HepG2 (cell line): ENCODE measurements around the gene ATP23. TPM values are rescaled to one million over a fixed set of nuclear protein-coding genes. Genes with fewer than 3 reads are reported as not detected.

Experiments
- ATAC-seq: fragments of 200-7000 bp; cut with Tn5 transposase; 3 replicates; pipeline ENCODE4 v1.9.1; 2020; ENCODE audit warnings: mild to moderate bottlenecking, moderate library complexity
- BruUV-seq: library from RNA; stranded (reverse); fragments of 400-500 nt; replicated peaks from 2 replicates; lab custom pipeline; 2021; lab: Mats Ljungman, UMichigan
- CTCF ChIA-PET: fragments of 300-600 bp; formaldehyde crosslinking; extraction: SDS; loops from one replicate; lab custom pipeline; 2021; ENCODE audit warnings: low total read pairs, inconsistent platforms, low intra/inter-chr PET ratio; lab: Yijun Ruan, JAX
- POLR2A ChIA-PET: fragments of 350-600 bp; sonication (Branson Sonifier 250); formaldehyde crosslinking; loops from one replicate; lab custom pipeline; 2020; ENCODE audit warnings: antibody characterized with exemption, inconsistent platforms; lab: Yijun Ruan, JAX
- DNase-seq: peaks from one replicate; pipeline ENCODE4 v3.0.0-alpha.2; 2015; ENCODE audit warnings: low spot score
- FAIRE-seq: peaks from 3 replicates; lab custom pipeline; 2011; peaks lifted over from hg19 to GRCh38; lab: Jason Lieb, UNC
- H2AFZ ChIP-seq: one replicate; pipeline ENCODE4 v1.6.1; 2011; ENCODE audit warnings: low read length, inconsistent platforms
- H3K27ac ChIP-seq: fragments of 300-600 bp; 3 replicates; pipeline ENCODE4 v1.8.0; 2011; ENCODE audit warnings: mixed run types, mild to moderate bottlenecking, mixed read lengths, low read length, inconsistent platforms; ENCODE audit not compliant: insufficient read depth; ENCODE audit errors: extremely low read length
- H3K27me3 ChIP-seq, 2 experiments: fragments of 200-600 bp in 1 of 2; 2 replicates in 1 of 2; 3 replicates in 1 of 2; pipeline versions ENCODE4 v1.6.0 to v1.8.0; 2011; ENCODE audit warnings: low read length in 2 of 2, mild to moderate bottlenecking in 2 of 2, moderate library complexity in 2 of 2, inconsistent platforms in 1 of 2; ENCODE audit not compliant: insufficient read depth in 2 of 2, control insufficient read depth in 1 of 2
- H3K36me3 ChIP-seq, 2 experiments: fragments of 200-600 bp in 1 of 2; replicated peaks in 1 of 2; 2 replicates in 1 of 2; 3 replicates in 1 of 2; pipeline versions ENCODE4 v1.5.1 to v1.8.0; 2011; ENCODE audit warnings: low read length in 2 of 2, inconsistent platforms in 1 of 2; ENCODE audit not compliant: insufficient read depth in 2 of 2, control insufficient read depth in 1 of 2
- H3K4me1 ChIP-seq: 2 replicates; pipeline ENCODE4 v1.5.1; 2012; ENCODE audit warnings: low read length, inconsistent platforms; ENCODE audit not compliant: insufficient read depth
- H3K4me2 ChIP-seq: 2 replicates; pipeline ENCODE4 v1.6.0; 2011; ENCODE audit warnings: low read depth, low read length, inconsistent platforms
- H3K4me3 ChIP-seq, 3 experiments: fragments of 200-600 bp in 1 of 3; sonication (generic), shearing (Covaris generic) in 1 of 3; replicated peaks in 1 of 3; 2 replicates each; pipeline ENCODE4 v1.5.1; 2011 to 2016; ENCODE audit warnings: low read length in 3 of 3, inconsistent platforms in 2 of 3, low read depth in 2 of 3, mild to moderate bottlenecking in 2 of 3, control low read depth in 1 of 3, mixed read lengths in 1 of 3; ENCODE audit not compliant: insufficient read depth in 1 of 3
- H3K79me2 ChIP-seq: one replicate; pipeline ENCODE4 v1.6.1; 2011; ENCODE audit warnings: low read length, inconsistent platforms; ENCODE audit not compliant: insufficient read depth
- H3K9ac ChIP-seq: 2 replicates; pipeline ENCODE4 v1.6.0; 2011; ENCODE audit warnings: mild to moderate bottlenecking, low read depth, low read length, inconsistent platforms; ENCODE audit not compliant: insufficient read depth
- H3K9me3 ChIP-seq: 2 replicates; pipeline ENCODE4 v1.5.1; 2012; ENCODE audit warnings: mild to moderate bottlenecking, low read length
- H4K20me1 ChIP-seq: 2 replicates; pipeline ENCODE4 v1.6.0; 2011; ENCODE audit warnings: inconsistent platforms, mild to moderate bottlenecking, low read length, moderate library complexity; ENCODE audit not compliant: insufficient read depth
- CHCHD3 ChIP-seq: sonication (generic); formaldehyde crosslinking; IDR thresholded peaks from 2 replicates; pipeline ENCODE4 v1.8.0; 2022; ENCODE audit warnings: mild to moderate bottlenecking, missing genetic modification reagents, moderate library complexity
- NFATC3 ChIP-seq: sonication (generic); formaldehyde crosslinking; IDR thresholded peaks from 2 replicates; pipeline ENCODE4 v1.5.1; 2020; ENCODE audit warnings: mild to moderate bottlenecking, missing genetic modification reagents
- POLR2G ChIP-seq: fragments of 200-400 bp; formaldehyde crosslinking; IDR thresholded peaks from 2 replicates; pipeline ENCODE4 v1.6.1; 2018; ENCODE audit warnings: mild to moderate bottlenecking, low read depth, low read length, moderate library complexity
- RAD51 ChIP-seq: fragments of 450-650 bp; IDR thresholded peaks from 2 replicates; pipeline ENCODE4 v1.6.1; 2016; ENCODE audit warnings: borderline replicate concordance
- RFX5 ChIP-seq: IDR thresholded peaks from 2 replicates; pipeline ENCODE4 v1.6.1; 2011; ENCODE audit warnings: low read depth, low read length, improper control_type of control experiment
- YY1 ChIP-seq: IDR thresholded peaks from 2 replicates; pipeline ENCODE4 v1.6.1; 2011; ENCODE audit warnings: low read length, low read depth, moderate library complexity, mild to moderate bottlenecking; ENCODE audit not compliant: insufficient read depth, insufficient replicate concordance
- ZNF280B ChIP-seq: sonication (generic); formaldehyde crosslinking; IDR thresholded peaks from 2 replicates; pipeline ENCODE4 v1.5.0; 2020; ENCODE audit warnings: missing genetic modification reagents, mild to moderate bottlenecking, borderline replicate concordance
- ZNF598 ChIP-seq: sonication (generic); formaldehyde crosslinking; IDR thresholded peaks from 2 replicates; pipeline ENCODE4 v1.5.1; 2020; ENCODE audit warnings: mild to moderate bottlenecking, missing genetic modification reagents, borderline replicate concordance
- ZNF703 ChIP-seq: sonication (generic); formaldehyde crosslinking; IDR thresholded peaks from 2 replicates; pipeline ENCODE4 v1.5.1; 2020; ENCODE audit warnings: missing genetic modification reagents, mild to moderate bottlenecking, moderate library complexity, borderline replicate concordance
- WGBS: methylation state at CpG from one replicate; pipeline ENCODE4 v1.1.6; 2017; ENCODE audit warnings: low lambda C conversion rate; 5-methylcytosine and 5-hydroxymethylcytosine counted together
- in situ Hi-C: cut with HindIII; loops from 2 replicates; pipeline ENCODE4 v1.10.0; 2017; ENCODE audit warnings: low pct_unique_long_range_greater_than_20kb; ENCODE audit not compliant: extremely low pct_ligation_motif_present
- intact Hi-C: fragments of 100-400 bp; cut with micrococcal nuclease; formaldehyde crosslinking; loops from one replicate; pipeline ENCODE4 v1.10.0; 2022; ENCODE audit not compliant: unreplicated experiment
- polyA plus RNA-seq, 8 experiments: library from polyadenylated mRNA; depleted of rRNA in 3 of 8; stranded (reverse) in 7 of 8; unstranded in 1 of 8; fragments of >200 nt; fragmentation: Illumina TruSeq in 4 of 8; extraction: Trizol in 4 of 8; gene quantifications; 2 replicates each; pipeline versions ENCODE4 v1.2.1 to v1.2.3, GENCODE V29; 2011 to 2016; ENCODE audit warnings: low read depth in 4 of 8, missing spikeins in 1 of 8, mixed read lengths in 1 of 8; ENCODE audit not compliant: insufficient read depth in 1 of 8
- total RNA-seq, 5 experiments: library from RNA; depleted of rRNA; stranded (reverse); fragments of >200 nt; fragmentation: Illumina TruSeq; extraction: Trizol; gene quantifications; 2 replicates each; pipeline ENCODE4 v1.2.3, GENCODE V29; 2016; ENCODE audit warnings: low read depth in 1 of 5

ATP23 gene
- total and polyA plus RNA-seq, 2 of the 13 experiments (the other 11 are each of a cell fraction or from before 2014, with no cell fraction given), result 12.1 to 14.7 TPM

- H3K4me2 ChIP-seq, result peak overlapping the region; percentile 72
- H3K27me3 ChIP-seq, result no peaks in the 10 kb centered on the region
- POLR2A ChIA-PET, result no interaction called here
- H3K9me3 ChIP-seq, result no peaks in the 10 kb centered on the region
- peak overlapping the region; percentile 74 to 77 (median 74); a peak in 4 of 6 replicates for H3K4me3 ChIP-seq
- peaks cover 23% of the 10 kb centered on the region for H3K4me1 ChIP-seq
- FAIRE-seq (no peak), ATAC-seq (no peak), DNase-seq (no peak)
- in situ Hi-C loops, result no loop called here
- no TSS peak for BruUV-seq
- 94% methylated on average over 3 of the region's 3 CpGs for WGBS
- CTCF ChIA-PET, result no interaction called here
- no peaks in the 10 kb centered on the region for H3K79me2 ChIP-seq
- intact Hi-C loops, result no loop called here
- H3K27ac ChIP-seq, result peak overlapping the region; percentile 57
- H4K20me1 ChIP-seq, result no peaks in the 10 kb centered on the region
- H3K36me3 ChIP-seq, result no peaks in the 10 kb centered on the region
- no peak overlapping the region for H2AFZ ChIP-seq
- peak overlapping the region; percentile 66 for H3K9ac ChIP-seq
- TF ChIP-seq ZNF280B (CRISPR knock-in tag) (no peak), ZNF703 (CRISPR knock-in tag) (no peak), CHCHD3 (no peak), NFATC3 (CRISPR knock-in tag) (no peak), RAD51 (no peak), RFX5 (no peak), POLR2G (no peak), YY1 (no peak), ZNF598 (CRISPR knock-in tag) (no peak)
Observed at GRCh38 chr12:57935331-57935730, 6.0 kb upstream of the ATP23 start.
